ENCODE measurements around the gene IL7R.

IL7R gene

GRCh38 chr5:35859101-35859661 is 2.5 kb downstream of the IL7R start:
- Histone ChIP-seq H3K9ac (ENCODE audit: low read length) (no peak overlapping the region), H3K4me3 (ENCODE audit: low read depth in 1 of 2, low read length in 2 of 2) (no peak overlapping the region), H3K9me3 (ENCODE audit: low read length) (no peaks in the 10 kb centered on the region), H3K4me1 (ENCODE audit: insufficient read depth, low read length) (no peaks in the 10 kb centered on the region), H3K27ac (ENCODE audit: low read depth, low read length) (no peak overlapping the region), H3K27me3 (ENCODE audit: control insufficient read depth in 1 of 2, insufficient read depth in 2 of 2, low read length in 2 of 2) (no peaks in the 10 kb centered on the region), H3K36me3 (ENCODE audit: insufficient read depth, low read length) (no peaks in the 10 kb centered on the region)

DNA sequence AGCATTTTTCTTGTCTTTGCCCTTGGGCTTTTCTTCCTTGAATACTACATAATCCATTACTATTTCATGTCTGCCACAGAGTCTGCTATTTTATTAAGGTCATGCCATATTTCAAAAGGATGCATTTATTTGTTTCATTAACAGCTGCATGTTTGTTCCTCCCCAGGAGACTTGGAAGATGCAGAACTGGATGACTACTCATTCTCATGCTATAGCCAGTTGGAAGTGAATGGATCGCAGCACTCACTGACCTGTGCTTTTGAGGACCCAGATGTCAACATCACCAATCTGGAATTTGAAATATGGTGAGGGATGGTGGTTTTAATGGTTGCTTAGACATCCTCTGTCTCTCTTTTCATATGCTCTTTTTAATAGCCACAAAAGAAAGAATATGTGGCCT is 4.0 kb downstream of the IL7R start:
- H3K36me3 ChIP-seq (ENCODE audit: insufficient read depth, low read length): no peaks in the 10 kb centered on the region
- no peak overlapping the region for H3K9ac ChIP-seq (ENCODE audit: low read length)
- no peaks in the 10 kb centered on the region for H3K27me3 ChIP-seq (ENCODE audit: control insufficient read depth in 1 of 2, insufficient read depth in 2 of 2, low read length in 2 of 2)
- H3K9me3 ChIP-seq (ENCODE audit: low read length): no peaks in the 10 kb centered on the region
- H3K4me3 ChIP-seq (ENCODE audit: low read depth in 1 of 2, low read length in 2 of 2): no peak overlapping the region
- no peaks in the 10 kb centered on the region for H3K4me1 ChIP-seq (ENCODE audit: insufficient read depth, low read length)
- no peak overlapping the region for H3K27ac ChIP-seq (ENCODE audit: low read depth, low read length)

DNA sequence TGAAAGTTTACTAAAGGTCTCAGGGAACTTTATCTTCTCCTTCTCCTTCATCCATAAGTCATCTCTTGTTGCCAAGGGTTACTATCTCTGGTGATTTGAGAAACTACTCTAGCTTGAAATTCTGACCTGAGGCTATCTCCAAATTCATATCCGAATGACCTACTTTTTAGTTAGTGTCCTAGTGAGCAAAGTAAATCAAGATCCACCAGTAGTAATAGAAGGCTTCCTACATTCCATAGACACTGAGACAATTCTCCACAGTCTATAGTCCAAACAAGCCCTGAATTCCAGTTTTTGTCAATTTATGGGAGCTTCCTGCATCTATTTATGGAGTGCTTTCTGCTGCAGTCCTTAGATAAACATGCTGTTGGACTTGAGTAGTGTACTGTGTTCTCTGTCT is 5.0 kb downstream of the IL7R start:
- Histone ChIP-seq H3K9ac (ENCODE audit: low read length) (no peak overlapping the region), H3K36me3 (ENCODE audit: insufficient read depth, low read length) (no peaks in the 10 kb centered on the region), H3K27ac (ENCODE audit: low read depth, low read length) (no peak overlapping the region), H3K27me3 (ENCODE audit: control insufficient read depth in 1 of 2, insufficient read depth in 2 of 2, low read length in 2 of 2) (no peaks in the 10 kb centered on the region), H3K4me3 (ENCODE audit: low read depth in 1 of 2, low read length in 2 of 2) (no peak overlapping the region), H3K9me3 (ENCODE audit: low read length) (no peaks in the 10 kb centered on the region), H3K4me1 (ENCODE audit: insufficient read depth, low read length) (no peaks in the 10 kb centered on the region)

DNA sequence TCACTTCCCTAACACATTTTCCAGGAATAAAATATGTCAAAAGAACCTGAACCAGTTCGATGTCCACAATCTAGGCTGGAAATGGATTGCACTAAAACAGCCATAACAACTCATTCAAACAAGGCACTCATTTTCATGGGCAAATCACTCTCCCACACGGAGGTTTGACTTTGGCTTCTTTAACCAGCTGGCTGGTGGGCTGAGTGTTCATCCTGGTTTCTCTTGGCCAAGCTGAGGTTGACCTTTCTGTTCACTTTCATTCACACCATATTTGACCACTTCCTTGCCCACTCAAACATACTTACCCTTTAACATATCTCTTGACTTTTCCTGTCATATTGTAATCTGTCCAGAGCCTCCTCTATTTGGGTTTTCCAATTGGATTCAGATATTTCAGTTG is 5.4 kb downstream of the IL7R start:
- no peaks in the 10 kb centered on the region for H3K27me3 ChIP-seq (ENCODE audit: control insufficient read depth in 1 of 2, insufficient read depth in 2 of 2, low read length in 2 of 2)
- no peaks in the 10 kb centered on the region for H3K4me1 ChIP-seq (ENCODE audit: insufficient read depth, low read length)
- H3K4me3 ChIP-seq (ENCODE audit: low read depth in 1 of 2, low read length in 2 of 2): no peak overlapping the region
- no peak overlapping the region for H3K9ac ChIP-seq (ENCODE audit: low read length)
- H3K27ac ChIP-seq (ENCODE audit: low read depth, low read length): no peak overlapping the region
- H3K36me3 ChIP-seq (ENCODE audit: insufficient read depth, low read length): no peaks in the 10 kb centered on the region
- H3K9me3 ChIP-seq (ENCODE audit: low read length): no peaks in the 10 kb centered on the region

- Histone ChIP-seq H3K27me3 (ENCODE audit: control insufficient read depth in 1 of 2, insufficient read depth in 2 of 2, low read length in 2 of 2) (no peaks in the 10 kb centered on the region), H3K9me3 (ENCODE audit: low read length) (no peaks in the 10 kb centered on the region), H3K4me3 (ENCODE audit: low read depth in 1 of 2, low read length in 2 of 2) (no peak overlapping the region), H3K36me3 (ENCODE audit: insufficient read depth, low read length) (no peaks in the 10 kb centered on the region), H3K4me1 (ENCODE audit: insufficient read depth, low read length) (no peaks in the 10 kb centered on the region), H3K9ac (ENCODE audit: low read length) (no peak overlapping the region), H3K27ac (ENCODE audit: low read depth, low read length) (no peak overlapping the region)
These were observed 6.5 kb downstream of the IL7R start for GRCh38 chr5:35863159-35863558.

- no peak overlapping the region for H3K4me3 ChIP-seq (ENCODE audit: low read depth in 1 of 2, low read length in 2 of 2)
- no peaks in the 10 kb centered on the region for H3K9me3 ChIP-seq (ENCODE audit: low read length)
- no peak overlapping the region for H3K27ac ChIP-seq (ENCODE audit: low read depth, low read length)
- H3K9ac ChIP-seq (ENCODE audit: low read length): no peak overlapping the region
- no peaks in the 10 kb centered on the region for H3K4me1 ChIP-seq (ENCODE audit: insufficient read depth, low read length)
- H3K27me3 ChIP-seq (ENCODE audit: control insufficient read depth in 1 of 2, insufficient read depth in 2 of 2, low read length in 2 of 2): no peaks in the 10 kb centered on the region
- no peaks in the 10 kb centered on the region for H3K36me3 ChIP-seq (ENCODE audit: insufficient read depth, low read length)
These were observed 11.3 kb downstream of the IL7R start for GRCh38 chr5:35867998-35868397.

DNA sequence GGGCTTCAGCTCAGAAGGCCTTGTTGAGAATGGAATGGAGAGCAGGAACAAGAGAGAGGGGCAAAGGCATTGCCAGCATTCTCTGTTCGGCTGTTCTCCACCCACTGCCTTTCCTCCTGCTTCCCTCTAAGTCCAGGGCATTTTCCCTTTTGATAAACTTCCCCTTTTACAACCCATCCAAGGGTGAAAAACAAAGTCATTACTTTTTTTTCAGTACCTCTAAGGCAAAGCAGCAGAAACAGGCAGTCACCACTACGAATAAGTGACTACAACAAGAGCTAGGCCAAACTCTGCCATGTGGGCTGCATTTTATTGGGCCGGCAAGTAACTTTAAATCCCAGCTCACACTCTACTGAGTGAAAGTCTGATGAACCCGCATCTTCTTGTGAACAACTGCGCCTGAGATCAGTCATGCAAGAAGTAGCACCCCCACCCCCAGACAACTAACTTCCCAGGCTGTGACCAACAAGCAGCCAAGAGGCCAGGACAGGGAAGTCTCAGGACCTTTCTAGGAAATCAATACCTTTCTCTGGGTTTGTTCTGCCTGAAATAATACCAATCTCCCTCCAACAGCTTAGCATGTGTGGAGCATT is 13.1 kb downstream of the IL7R start:
- no peak overlapping the region for H3K9ac ChIP-seq (ENCODE audit: low read length)
- H3K4me3 ChIP-seq (ENCODE audit: low read depth in 1 of 2, low read length in 2 of 2): no peak overlapping the region
- no peaks in the 10 kb centered on the region for H3K4me1 ChIP-seq (ENCODE audit: insufficient read depth, low read length)
- H3K27me3 ChIP-seq (ENCODE audit: control insufficient read depth in 1 of 2, insufficient read depth in 2 of 2, low read length in 2 of 2): no peaks in the 10 kb centered on the region
- no peak overlapping the region for H3K27ac ChIP-seq (ENCODE audit: low read depth, low read length)
- no peaks in the 10 kb centered on the region for H3K36me3 ChIP-seq (ENCODE audit: insufficient read depth, low read length)
- H3K9me3 ChIP-seq (ENCODE audit: low read length): no peaks in the 10 kb centered on the region

DNA sequence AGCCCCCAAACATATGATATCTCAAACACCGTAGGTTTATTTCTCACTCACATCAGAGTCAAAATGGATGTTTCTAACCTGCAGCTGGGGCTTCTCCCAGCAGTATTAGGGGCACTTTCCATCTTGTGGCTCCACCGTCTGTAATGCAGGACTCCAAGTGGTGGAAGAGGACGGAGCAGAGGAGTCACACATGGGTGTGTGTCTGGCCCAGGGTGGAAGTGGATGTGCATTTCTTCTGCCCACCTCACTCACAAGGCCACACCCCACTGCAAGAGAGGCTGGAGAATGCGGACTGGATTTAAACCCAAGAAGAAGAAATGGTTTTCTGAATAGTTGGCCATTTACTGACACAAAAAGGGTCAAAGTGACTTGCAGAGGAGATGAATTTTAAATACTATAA is 13.9 kb downstream of the IL7R start:
- Histone ChIP-seq H3K27me3 (ENCODE audit: control insufficient read depth in 1 of 2, insufficient read depth in 2 of 2, low read length in 2 of 2) (no peaks in the 10 kb centered on the region), H3K36me3 (ENCODE audit: insufficient read depth, low read length) (no peaks in the 10 kb centered on the region), H3K4me3 (ENCODE audit: low read depth in 1 of 2, low read length in 2 of 2) (no peak overlapping the region), H3K4me1 (ENCODE audit: insufficient read depth, low read length) (no peaks in the 10 kb centered on the region), H3K9me3 (ENCODE audit: low read length) (no peaks in the 10 kb centered on the region), H3K9ac (ENCODE audit: low read length) (no peak overlapping the region), H3K27ac (ENCODE audit: low read depth, low read length) (no peak overlapping the region)

DNA sequence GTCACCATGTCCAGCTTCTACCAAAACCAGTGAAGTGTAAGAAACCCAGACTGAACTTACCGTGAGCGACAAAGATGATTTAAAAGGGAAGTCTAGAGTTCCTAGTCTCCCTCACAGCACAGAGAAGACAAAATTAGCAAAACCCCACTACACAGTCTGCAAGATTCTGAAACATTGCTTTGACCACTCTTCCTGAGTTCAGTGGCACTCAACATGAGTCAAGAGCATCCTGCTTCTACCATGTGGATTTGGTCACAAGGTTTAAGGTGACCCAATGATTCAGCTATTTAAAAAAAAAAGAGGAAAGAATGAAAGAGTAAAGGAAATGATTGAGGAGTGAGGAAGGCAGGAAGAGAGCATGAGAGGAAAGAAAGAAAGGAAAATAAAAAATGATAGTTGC is 19.8 kb downstream of the IL7R start:
- H3K27ac ChIP-seq (ENCODE audit: low read depth, low read length): no peak overlapping the region
- no peak overlapping the region for H3K9ac ChIP-seq (ENCODE audit: low read length)
- H3K4me3 ChIP-seq (ENCODE audit: low read depth in 1 of 2, low read length in 2 of 2): no peak overlapping the region
- no peaks in the 10 kb centered on the region for H3K36me3 ChIP-seq (ENCODE audit: insufficient read depth, low read length)
- H3K4me1 ChIP-seq (ENCODE audit: insufficient read depth, low read length): no peaks in the 10 kb centered on the region
- no peaks in the 10 kb centered on the region for H3K27me3 ChIP-seq (ENCODE audit: control insufficient read depth in 1 of 2, insufficient read depth in 2 of 2, low read length in 2 of 2)
- no peaks in the 10 kb centered on the region for H3K9me3 ChIP-seq (ENCODE audit: low read length)

DNA sequence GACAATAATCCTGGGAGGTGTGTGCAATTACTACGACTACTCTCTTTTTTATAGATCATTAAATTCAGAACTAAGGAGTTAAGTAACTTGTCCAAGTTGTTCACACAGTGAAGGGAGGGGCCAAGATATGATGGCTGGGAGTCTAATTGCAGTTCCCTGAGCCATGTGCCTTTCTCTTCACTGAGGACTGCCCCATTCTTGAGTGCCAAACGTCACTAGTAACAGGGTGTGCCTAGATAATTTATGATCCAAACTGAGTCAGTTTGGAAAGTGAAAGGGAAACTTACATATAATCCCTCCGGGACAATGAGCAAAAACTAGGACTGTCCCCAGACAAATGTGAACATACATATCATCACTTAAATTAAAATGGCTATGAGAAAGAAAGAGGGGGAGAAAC is 20.2 kb downstream of the IL7R start:
- Histone ChIP-seq H3K9ac (ENCODE audit: low read length) (no peak overlapping the region), H3K36me3 (ENCODE audit: insufficient read depth, low read length) (no peaks in the 10 kb centered on the region), H3K4me3 (ENCODE audit: low read depth in 1 of 2, low read length in 2 of 2) (no peak overlapping the region), H3K9me3 (ENCODE audit: low read length) (no peaks in the 10 kb centered on the region), H3K27me3 (ENCODE audit: control insufficient read depth in 1 of 2, insufficient read depth in 2 of 2, low read length in 2 of 2) (no peaks in the 10 kb centered on the region), H3K4me1 (ENCODE audit: insufficient read depth, low read length) (no peaks in the 10 kb centered on the region), H3K27ac (ENCODE audit: low read depth, low read length) (no peak overlapping the region)

DNA sequence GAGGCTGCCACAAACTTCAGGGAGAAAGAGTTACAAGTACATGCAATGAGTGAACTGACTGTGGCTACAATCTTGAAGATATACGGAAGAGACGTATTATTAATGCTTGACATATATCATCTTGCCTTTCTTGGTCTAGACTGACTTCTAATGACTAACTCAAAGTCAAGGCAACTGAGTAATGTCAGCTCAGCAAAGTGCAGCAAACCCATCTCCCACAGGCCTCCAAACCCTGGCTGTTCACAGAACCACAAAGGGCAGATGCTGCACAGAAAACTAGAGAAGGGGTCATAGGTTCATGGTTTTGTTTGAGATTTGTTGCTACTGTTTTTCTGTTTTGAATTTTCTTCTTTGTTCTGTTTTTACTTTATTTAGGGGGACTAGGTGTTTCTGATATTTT is 21.0 kb downstream of the IL7R start:
- H3K4me3 ChIP-seq (ENCODE audit: low read depth in 1 of 2, low read length in 2 of 2): no peak overlapping the region
- H3K27me3 ChIP-seq (ENCODE audit: control insufficient read depth in 1 of 2, insufficient read depth in 2 of 2, low read length in 2 of 2): no peaks in the 10 kb centered on the region
- no peak overlapping the region for H3K9ac ChIP-seq (ENCODE audit: low read length)
- no peaks in the 10 kb centered on the region for H3K4me1 ChIP-seq (ENCODE audit: insufficient read depth, low read length)
- no peaks in the 10 kb centered on the region for H3K36me3 ChIP-seq (ENCODE audit: insufficient read depth, low read length)
- H3K27ac ChIP-seq (ENCODE audit: low read depth, low read length): no peak overlapping the region
- no peaks in the 10 kb centered on the region for H3K9me3 ChIP-seq (ENCODE audit: low read length)

DNA sequence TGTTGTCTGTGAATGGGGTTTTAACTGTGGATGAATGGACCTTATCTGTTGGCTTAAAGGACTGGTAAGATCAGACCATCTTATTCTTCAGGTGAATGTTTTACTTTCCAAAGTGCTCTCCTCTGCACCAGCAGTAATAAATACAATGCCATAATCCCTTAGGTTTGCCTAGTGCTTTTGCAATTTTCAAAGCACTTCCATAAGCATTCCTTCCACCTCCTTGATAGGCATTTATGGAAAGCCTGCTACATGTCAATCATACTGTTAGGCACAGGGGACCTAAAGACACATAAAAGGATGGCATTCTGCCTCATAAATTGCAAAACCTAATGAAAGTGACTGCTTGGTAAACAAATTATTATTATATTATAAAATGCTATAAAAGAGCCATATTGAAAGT is 21.4 kb downstream of the IL7R start:
- Histone ChIP-seq H3K36me3 (ENCODE audit: insufficient read depth, low read length) (no peaks in the 10 kb centered on the region), H3K27me3 (ENCODE audit: control insufficient read depth in 1 of 2, insufficient read depth in 2 of 2, low read length in 2 of 2) (no peaks in the 10 kb centered on the region), H3K4me1 (ENCODE audit: insufficient read depth, low read length) (no peaks in the 10 kb centered on the region), H3K9ac (ENCODE audit: low read length) (no peak overlapping the region), H3K4me3 (ENCODE audit: low read depth in 1 of 2, low read length in 2 of 2) (no peak overlapping the region), H3K9me3 (ENCODE audit: low read length) (no peaks in the 10 kb centered on the region), H3K27ac (ENCODE audit: low read depth, low read length) (no peak overlapping the region)

Measured in muscle layer of colon (tissue), 2 donors.